Measurements from ENCODE around the gene SERINC3.
"Not testable (repeated sequence)": the region's sequence is repeated elsewhere in the genome, so short reads cannot be mapped to it uniquely, and the experiment has no call there.

SERINC3 gene

GRCh38 chr20:44521484-44522481 lies at the start of gene SERINC3:
Gene SERINC3, minus strand, starts transcription at chr20:44522070. Its CDS starts 119 bp downstream, at chr20:44521951.
- peak; percentile 96 for DNase-seq

- no peak for DNase-seq
Measured at GRCh38 chr20:44571362-44571988, 49.6 kb upstream of the SERINC3 start.

GRCh38 chr20:44570367-44570766 lies 48.5 kb upstream of the SERINC3 start:
- DNase-seq: no peak

DNA sequence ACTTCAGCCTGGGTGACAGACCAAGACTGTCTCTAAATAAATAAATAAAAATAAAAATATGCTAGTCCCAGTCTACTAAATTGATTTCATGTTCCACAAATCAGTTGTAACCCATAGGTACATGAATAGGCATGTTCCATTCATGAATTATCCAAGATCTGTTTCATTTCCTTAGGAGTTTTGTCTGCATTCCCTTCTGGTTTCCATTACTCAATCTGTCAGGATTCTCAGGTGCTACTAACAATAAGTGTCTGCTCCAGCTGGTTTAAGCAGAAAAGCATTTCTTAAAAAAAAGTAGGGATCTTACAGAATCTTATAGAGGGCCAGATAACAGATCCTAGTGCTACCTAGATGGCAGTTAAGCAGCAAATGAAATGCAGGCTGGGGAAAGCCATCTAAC lies 44.9 kb upstream of the SERINC3 start:
- DNase-seq: no peak

DNA sequence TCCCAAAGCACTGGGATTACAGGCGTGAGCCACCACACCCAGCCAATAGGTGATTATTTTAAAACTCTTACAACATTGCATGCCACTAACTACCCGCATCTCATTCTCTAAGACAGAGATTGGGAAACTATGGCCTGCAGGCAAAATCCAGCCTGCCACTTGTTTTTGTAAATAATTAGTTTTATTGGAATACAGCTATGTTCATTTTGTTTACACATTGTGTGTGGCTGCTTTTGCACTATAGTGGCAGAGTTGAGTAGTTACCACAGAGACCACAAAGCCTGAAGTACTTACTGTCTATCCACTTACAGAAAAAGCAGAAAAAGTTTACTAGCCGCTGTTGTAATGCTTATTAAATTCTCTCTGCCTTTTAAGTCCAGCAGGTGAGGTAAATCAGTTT lies 44.1 kb upstream of the SERINC3 start:
- DNase-seq: no peak

DNA sequence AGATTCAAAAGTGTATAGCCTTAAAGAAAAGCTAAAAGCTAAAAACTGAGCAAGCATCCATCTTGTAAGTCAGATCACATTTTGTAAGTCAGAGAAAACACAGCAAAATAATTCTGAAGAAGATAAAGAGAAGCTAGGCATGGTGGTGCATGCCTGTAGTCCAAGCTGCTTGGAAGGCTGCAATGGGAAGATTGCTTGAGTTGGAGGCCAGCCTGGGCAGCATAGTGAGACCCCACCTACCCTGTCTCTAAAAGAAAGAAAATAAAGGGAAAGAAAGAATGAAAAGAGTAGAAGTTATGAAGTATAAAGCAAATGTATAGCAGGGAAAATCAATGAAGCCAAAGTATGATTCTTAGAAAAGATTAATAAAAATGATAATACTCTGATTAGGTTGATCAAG lies 40.0 kb upstream of the SERINC3 start:
- no peak for DNase-seq

GRCh38 chr20:44560818-44561217 lies 38.9 kb upstream of the SERINC3 start:
- DNase-seq: not testable (repeated sequence)

DNA sequence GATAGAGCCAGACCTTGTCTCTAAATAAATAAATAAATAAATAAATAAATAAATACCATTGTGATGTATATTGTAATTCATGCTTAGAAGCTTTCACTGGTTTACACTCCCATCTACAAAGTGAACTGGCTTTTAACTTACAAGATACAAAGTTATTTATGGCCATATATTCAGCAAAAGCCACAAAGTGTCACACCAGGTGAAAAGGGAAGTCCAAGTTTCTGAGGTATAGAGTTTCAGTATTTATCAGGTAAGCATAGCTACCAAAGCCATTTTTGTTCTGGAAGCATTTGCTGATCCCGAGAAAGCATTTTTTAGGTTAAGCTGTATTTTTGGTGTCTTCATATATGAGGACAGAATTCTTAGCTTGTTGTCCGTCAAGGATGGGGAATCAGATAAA lies 38.4 kb upstream of the SERINC3 start:
- no peak for DNase-seq

GRCh38 chr20:44559302-44559701 lies 37.4 kb upstream of the SERINC3 start:
- DNase-seq: no peak

GRCh38 chr20:44552950-44553908 lies 31.4 kb upstream of the SERINC3 start:
- no peak for DNase-seq

DNA sequence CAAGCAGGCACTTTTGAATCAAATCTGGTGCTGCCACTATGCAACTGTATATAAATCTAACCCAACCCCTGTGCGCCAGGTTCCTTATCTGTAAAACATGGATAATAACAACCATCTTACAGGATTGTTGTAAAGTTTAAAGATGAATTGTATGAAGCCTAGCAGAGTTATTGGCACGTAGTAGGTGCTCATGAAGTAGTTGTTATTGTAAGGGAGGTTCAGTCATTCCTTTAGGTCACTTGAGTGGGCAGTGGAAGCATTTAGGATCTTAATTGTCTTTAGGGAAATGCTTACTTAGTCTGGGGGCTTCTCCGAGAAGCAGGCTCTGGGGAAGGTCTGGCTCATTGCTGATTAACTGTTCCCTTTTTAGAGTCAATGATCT lies 30.7 kb upstream of the SERINC3 start:
- no peak for DNase-seq

- DNase-seq: no peak
Measured at GRCh38 chr20:44552050-44552449, 30.2 kb upstream of the SERINC3 start.

GRCh38 chr20:44549123-44549522 lies 27.3 kb upstream of the SERINC3 start:
- no peak for DNase-seq

- no peak for DNase-seq
Measured at GRCh38 chr20:44547419-44547818, 25.5 kb upstream of the SERINC3 start.

DNA sequence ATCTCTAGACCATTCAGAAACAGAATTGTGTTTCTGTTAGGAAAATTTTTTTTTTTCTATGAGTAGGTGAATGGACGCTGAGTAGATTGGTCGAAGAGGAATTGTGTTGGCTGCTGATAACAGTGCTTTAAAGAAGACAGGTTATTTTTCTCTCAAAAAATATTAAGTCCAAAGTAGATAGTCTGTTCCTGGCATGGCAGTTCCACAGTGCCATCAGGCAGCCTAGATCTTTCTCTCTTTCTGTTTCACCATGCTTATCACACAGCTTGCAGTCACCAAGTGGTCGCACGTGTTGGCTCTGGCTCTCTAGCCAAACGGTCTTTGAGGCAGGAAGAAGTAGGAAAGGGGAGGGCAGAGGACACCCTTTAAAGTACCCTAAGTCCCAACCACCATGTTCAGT lies 22.4 kb upstream of the SERINC3 start:
- no peak for DNase-seq

DNA sequence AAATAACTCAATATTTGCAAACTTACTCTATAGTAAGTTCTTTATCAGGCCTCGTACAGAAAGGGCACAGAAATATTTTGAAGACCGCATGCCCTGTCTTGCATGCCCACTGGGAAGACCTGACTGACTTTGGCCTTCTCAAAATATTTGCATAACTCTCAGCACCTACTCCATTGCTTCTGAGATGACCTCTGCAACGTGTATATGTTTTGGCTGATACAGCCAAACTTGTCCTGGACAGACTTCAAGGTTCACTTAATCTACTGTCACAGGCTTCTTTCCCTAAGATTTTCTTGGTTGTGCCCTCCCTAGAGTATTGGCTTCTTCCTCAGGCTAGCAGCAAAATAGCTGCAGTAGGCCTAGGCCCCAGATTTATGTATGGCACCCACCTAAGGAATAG lies 21.5 kb upstream of the SERINC3 start:
- no peak for DNase-seq

GRCh38 chr20:44542890-44543289 lies 21.0 kb upstream of the SERINC3 start:
- no peak for DNase-seq

GRCh38 chr20:44541992-44542391 lies 20.1 kb upstream of the SERINC3 start:
- no peak for DNase-seq

DNA sequence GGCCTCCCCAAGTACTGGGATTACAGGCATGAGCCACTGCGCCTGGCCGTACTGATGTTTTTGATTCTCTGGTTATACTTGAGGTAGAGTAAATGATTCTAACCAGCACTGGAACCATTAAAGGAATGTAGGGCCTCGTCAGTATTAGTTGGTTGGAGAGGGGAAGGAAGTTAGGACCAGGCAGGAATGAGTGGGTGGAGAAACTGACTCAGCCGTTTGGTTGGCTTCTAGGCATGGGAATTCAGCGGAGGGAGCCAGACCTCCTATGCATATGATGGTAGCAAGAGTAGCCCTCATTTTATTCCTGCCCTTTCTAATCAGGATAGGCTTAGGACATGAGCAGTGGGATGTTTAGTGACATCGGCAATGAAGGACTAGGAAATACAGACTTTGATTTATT lies 19.0 kb upstream of the SERINC3 start:
- DNase-seq: no peak

DNA sequence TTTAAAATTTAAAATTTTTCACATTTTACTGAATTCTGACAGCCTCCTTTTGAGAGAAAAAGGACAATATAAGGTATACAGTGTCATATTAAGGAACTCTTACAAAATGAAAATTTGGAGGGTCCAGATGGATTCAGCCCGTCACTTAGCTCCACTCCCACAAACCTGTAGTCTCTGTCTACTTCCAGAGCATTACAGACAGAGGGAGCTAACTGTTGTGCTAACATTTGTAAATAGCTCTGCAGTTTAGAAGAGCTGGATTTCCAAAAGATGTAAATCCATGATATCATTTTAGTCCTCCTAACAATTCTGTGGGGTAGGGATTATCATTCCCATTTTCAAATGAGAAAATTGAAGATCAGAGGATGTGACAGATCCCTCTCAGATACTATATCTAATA lies 16.1 kb upstream of the SERINC3 start:
- DNase-seq: no peak

DNA sequence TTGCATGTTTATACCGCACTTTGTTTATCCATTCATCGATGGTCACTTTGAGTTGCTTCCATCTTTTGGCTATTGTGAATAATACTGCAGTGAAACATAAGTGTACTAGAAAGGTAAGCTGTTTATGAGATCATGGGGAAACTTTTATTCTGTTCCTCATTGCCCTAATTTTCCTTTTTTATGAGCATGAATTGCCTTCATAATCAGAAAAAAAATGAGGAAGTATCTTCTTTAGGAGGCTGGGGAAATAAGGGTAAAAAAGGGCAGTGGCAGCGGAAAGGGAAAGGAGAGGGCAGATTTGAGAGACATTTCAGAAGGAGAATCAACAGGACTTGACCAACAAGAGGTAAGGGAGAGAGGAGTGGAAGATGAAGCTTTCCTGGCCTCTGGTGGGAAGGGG lies 14.3 kb upstream of the SERINC3 start:
- DNase-seq: no peak

- DNase-seq: no peak
Measured at GRCh38 chr20:44533928-44534327, 12.1 kb upstream of the SERINC3 start.

DNA sequence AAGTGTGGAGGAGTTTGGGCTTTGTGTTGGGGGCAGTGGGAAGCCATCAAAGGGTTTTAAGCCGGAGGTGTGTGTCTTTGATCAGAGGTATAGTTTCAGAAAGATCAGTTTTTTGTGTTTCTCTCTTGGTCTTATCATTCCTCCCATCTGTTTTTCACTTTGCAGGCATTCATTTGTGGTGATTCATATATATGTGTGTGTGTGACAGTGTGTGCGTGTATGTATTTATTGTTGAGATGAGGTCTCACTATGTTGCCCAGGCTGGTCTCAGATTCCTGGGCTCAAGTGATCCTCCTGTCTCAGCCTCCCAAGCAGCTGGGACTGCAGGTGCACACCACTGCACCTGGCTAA lies 11.1 kb upstream of the SERINC3 start:
- DNase-seq: no peak
